Upper lobe of right lung (tissue), 1 donor: ENCODE data around the gene GALNT17. TPM values are rescaled to one million over a fixed set of nuclear protein-coding genes. Genes with fewer than 3 reads are reported as not detected.

Source experiments
- ATAC-seq: fragments of 200-7000 bp; cut with Tn5 transposase; one replicate; pipeline ENCODE4 v1.9.1; 2020; ENCODE audit warnings: mild to moderate bottlenecking, moderate library complexity
- DNase-seq: peaks from one replicate; pipeline ENCODE4 v3.0.0-alpha.2; 2020
- H3K27ac ChIP-seq: fragments of 200-600 bp; one replicate; pipeline ENCODE4 v1.8.0; 2022
- H3K27me3 ChIP-seq: fragments of 200-600 bp; one replicate; pipeline ENCODE4 v1.8.0; 2022; ENCODE audit warnings: mild to moderate bottlenecking
- H3K36me3 ChIP-seq: fragments of 200-600 bp; one replicate; pipeline ENCODE4 v1.8.0; 2022
- H3K4me1 ChIP-seq: fragments of 200-600 bp; one replicate; pipeline ENCODE4 v1.8.0; 2022
- H3K4me3 ChIP-seq: fragments of 200-600 bp; one replicate; pipeline ENCODE4 v1.8.0; 2022; ENCODE audit warnings: mild to moderate bottlenecking
- H3K9me3 ChIP-seq: fragments of 200-600 bp; one replicate; pipeline ENCODE4 v1.8.0; 2022
- intact Hi-C: fragments of 100-400 bp; cut with DNase I; formaldehyde crosslinking; loops from one replicate; pipeline ENCODE4 v1.11.0; 2022
- total RNA-seq: library from RNA; stranded (reverse); fragmentation: NEBNext Ultra II Directional; extraction: Animal tissue kit (Norgen Biotek cat#: 25700); gene quantifications from one replicate; pipeline ENCODE4 v1.2.1, GENCODE V29; 2021
- TF ChIP-seq, protein P1 (sequence below): fragments of 200-600 bp; IDR thresholded peaks from one replicate; pipeline ENCODE4 v1.8.0; 2022; ENCODE audit warnings: antibody characterized with exemption
- donor health status: DM: no; HTN: yes; CAD: no; lungs with severe emphysema.

The GALNT17 gene
- total RNA-seq, 1 donor from 2014 or later, result 7.1 TPM

DNA sequence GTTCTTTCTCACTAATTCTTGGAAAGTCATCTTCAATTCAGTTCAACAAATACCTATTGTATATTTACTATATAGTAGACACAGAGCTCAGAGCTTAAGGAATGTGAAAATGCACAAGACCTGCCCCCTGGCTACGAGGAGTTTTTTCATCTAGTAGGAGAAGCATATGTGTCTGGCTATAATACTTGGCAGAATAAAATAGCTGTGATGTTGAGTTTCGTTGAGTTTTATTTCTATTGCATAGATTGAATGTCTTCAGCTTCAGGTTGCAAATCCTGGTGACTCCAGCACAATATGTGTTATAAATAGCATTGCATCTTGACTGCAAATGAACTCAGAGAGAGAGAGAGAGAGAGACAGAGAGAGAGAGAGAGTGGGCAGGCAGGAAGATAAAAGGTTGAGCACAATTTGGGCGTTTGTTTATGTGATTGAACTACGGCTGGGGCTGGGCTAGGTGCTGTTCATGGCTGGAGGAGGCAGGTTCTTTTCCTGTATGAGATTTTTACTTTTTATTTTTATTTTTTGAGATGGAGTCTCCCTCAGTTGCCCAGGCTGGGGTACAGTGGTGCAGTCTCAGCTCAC lies 229.6 kb downstream of the GALNT17 start:
- no peak for DNase-seq
- no peak for ATAC-seq
- TF ChIP-seq, protein P1, sequence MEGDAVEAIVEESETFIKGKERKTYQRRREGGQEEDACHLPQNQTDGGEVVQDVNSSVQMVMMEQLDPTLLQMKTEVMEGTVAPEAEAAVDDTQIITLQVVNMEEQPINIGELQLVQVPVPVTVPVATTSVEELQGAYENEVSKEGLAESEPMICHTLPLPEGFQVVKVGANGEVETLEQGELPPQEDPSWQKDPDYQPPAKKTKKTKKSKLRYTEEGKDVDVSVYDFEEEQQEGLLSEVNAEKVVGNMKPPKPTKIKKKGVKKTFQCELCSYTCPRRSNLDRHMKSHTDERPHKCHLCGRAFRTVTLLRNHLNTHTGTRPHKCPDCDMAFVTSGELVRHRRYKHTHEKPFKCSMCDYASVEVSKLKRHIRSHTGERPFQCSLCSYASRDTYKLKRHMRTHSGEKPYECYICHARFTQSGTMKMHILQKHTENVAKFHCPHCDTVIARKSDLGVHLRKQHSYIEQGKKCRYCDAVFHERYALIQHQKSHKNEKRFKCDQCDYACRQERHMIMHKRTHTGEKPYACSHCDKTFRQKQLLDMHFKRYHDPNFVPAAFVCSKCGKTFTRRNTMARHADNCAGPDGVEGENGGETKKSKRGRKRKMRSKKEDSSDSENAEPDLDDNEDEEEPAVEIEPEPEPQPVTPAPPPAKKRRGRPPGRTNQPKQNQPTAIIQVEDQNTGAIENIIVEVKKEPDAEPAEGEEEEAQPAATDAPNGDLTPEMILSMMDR, result no peak
- intact Hi-C loops, result no loop called here
- H3K27ac ChIP-seq, result no peak overlapping the region
- no peak overlapping the region for H3K4me3 ChIP-seq
- H3K27me3 ChIP-seq, result no peaks in the 10 kb centered on the region
- H3K9me3 ChIP-seq, result no peaks in the 10 kb centered on the region
- no peaks in the 10 kb centered on the region for H3K36me3 ChIP-seq
- H3K4me1 ChIP-seq, result no peaks in the 10 kb centered on the region

DNA sequence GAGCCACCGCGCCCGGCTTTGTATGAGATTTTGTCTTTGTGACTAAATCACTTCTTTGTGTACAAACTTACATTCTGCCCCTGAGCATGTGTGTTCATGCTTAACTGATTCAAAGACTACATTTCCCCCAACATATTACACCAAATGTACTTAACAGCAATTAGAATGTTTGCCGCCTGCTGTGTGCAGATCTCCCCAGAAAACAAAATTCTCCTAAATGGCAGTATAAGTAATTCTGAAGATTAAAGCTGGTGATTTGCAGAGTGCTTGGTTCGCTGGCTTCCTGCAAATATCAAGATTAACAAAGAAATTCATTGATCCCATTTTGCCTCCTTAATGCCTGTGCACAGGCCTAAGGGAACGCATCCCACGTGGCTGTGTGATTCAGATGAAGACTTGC lies 230.3 kb downstream of the GALNT17 start:
- TF ChIP-seq, protein P1, result no peak
- Histone ChIP-seq H3K36me3 (no peaks in the 10 kb centered on the region), H3K9me3 (no peaks in the 10 kb centered on the region), H3K27ac (no peak overlapping the region), H3K4me3 (no peak overlapping the region), H3K4me1 (no peaks in the 10 kb centered on the region), H3K27me3 (no peaks in the 10 kb centered on the region)
- DNase-seq (no peak), ATAC-seq (no peak)
- intact Hi-C loops, result no loop called here

DNA sequence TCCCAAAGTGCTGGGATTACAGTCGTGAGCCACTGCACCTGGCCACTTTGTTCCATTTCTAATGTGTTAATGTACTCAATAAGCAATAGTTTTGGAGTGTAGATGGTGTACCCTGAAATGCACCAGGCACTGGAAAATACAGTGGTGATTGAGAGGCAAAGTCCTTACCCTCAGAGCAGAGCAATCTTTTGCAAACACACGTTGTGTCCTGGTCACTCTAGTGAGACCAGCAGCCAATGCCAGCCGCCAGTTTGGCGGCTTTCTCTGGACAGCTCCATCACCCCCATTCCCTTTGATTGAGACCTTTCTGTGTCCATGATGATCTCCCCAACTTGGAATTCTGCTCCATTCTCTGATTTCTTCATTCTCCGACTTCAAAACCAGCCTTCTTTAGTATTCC lies 231.3 kb downstream of the GALNT17 start:
- intact Hi-C loops, result no loop called here
- no peak overlapping the region for H3K27ac ChIP-seq
- TF ChIP-seq, protein P1, result no peak
- H3K27me3 ChIP-seq, result no peaks in the 10 kb centered on the region
- DNase-seq (no peak), ATAC-seq (no peak)
- no peaks in the 10 kb centered on the region for H3K9me3 ChIP-seq
- no peak overlapping the region for H3K4me3 ChIP-seq
- no peaks in the 10 kb centered on the region for H3K4me1 ChIP-seq
- no peaks in the 10 kb centered on the region for H3K36me3 ChIP-seq

DNA sequence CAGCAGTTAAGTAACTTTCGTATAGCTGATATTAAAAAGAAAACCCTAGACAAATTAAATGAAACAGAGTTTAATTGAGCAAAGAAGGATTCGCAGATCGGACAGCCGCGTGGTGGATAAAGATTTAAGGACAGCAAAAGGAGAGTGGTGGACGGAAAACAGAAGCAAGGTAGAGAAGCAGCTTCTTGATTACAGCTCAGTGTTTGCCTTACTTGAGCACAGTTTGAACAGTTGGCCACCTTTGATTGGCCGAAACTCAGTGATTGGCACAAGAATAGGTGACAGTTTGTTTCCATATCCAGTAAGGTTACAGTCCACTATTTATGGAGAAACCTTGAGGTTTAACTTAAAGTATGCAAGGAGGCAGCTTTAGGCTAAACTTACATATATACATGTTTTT lies 231.7 kb downstream of the GALNT17 start:
- no peak overlapping the region for H3K27ac ChIP-seq
- TF ChIP-seq, protein P1, result no peak
- no peaks in the 10 kb centered on the region for H3K36me3 ChIP-seq
- H3K4me3 ChIP-seq, result no peak overlapping the region
- no peaks in the 10 kb centered on the region for H3K9me3 ChIP-seq
- DNase-seq (no peak), ATAC-seq (no peak)
- no peaks in the 10 kb centered on the region for H3K27me3 ChIP-seq
- intact Hi-C loops, result no loop called here
- no peaks in the 10 kb centered on the region for H3K4me1 ChIP-seq

DNA sequence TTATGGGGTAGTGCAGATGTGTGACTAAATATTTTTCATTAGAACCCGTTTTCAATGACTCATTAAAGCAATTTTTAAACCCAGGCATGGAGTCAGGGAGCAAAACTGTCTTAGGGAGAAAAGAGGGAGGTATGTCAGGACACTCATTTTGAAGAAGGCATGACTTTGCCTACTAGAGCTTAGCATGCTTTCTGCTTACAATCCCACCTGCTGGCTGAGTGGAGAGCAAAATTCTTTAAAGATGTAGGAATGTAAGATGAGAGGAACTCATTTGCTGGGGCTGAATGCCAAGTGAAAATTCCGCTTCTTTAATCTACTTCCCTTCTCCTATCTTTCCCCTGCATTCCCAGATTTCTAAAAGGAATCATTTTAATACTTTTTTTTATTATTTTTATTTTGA lies 232.6 kb downstream of the GALNT17 start:
- ATAC-seq (no peak), DNase-seq (no peak)
- H3K27ac ChIP-seq, result no peak overlapping the region
- no peaks in the 10 kb centered on the region for H3K36me3 ChIP-seq
- intact Hi-C loops, result no loop called here
- no peaks in the 10 kb centered on the region for H3K27me3 ChIP-seq
- TF ChIP-seq, protein P1, result no peak
- H3K4me1 ChIP-seq, result no peaks in the 10 kb centered on the region
- no peak overlapping the region for H3K4me3 ChIP-seq
- no peaks in the 10 kb centered on the region for H3K9me3 ChIP-seq

DNA sequence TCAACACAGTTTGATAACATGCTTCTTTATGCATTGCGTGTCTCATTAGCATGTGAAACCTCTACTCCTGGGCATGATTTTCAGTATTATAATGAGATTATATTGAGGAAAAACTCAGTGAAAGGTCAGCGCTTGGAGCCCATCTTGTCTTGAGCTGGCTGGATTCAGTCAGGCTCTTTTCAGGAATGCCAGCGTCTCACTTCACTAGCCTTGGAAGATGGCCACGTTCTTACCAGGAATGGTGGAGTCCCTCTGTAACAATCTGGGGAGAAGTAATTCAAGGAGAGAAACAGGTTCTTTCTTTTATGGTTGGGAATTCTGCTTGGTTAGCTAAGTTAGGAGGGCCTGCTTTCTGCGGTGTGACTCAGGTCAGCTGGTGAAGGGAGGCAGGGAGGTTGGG lies 241.0 kb downstream of the GALNT17 start:
- intact Hi-C loops, result no loop called here

More for the DNA sequence above, 241.0 kb downstream of the GALNT17 start:
- Histone ChIP-seq H3K27ac (no peak overlapping the region), H3K4me3 (no peak overlapping the region), H3K36me3 (no peaks in the 10 kb centered on the region), H3K9me3 (no peaks in the 10 kb centered on the region), H3K27me3 (no peaks in the 10 kb centered on the region), H3K4me1 (no peaks in the 10 kb centered on the region)
- ATAC-seq (no peak), DNase-seq (no peak)
- TF ChIP-seq, protein P1, result no peak
